ENCODE measurements around the gene IGSF9.

DNA sequence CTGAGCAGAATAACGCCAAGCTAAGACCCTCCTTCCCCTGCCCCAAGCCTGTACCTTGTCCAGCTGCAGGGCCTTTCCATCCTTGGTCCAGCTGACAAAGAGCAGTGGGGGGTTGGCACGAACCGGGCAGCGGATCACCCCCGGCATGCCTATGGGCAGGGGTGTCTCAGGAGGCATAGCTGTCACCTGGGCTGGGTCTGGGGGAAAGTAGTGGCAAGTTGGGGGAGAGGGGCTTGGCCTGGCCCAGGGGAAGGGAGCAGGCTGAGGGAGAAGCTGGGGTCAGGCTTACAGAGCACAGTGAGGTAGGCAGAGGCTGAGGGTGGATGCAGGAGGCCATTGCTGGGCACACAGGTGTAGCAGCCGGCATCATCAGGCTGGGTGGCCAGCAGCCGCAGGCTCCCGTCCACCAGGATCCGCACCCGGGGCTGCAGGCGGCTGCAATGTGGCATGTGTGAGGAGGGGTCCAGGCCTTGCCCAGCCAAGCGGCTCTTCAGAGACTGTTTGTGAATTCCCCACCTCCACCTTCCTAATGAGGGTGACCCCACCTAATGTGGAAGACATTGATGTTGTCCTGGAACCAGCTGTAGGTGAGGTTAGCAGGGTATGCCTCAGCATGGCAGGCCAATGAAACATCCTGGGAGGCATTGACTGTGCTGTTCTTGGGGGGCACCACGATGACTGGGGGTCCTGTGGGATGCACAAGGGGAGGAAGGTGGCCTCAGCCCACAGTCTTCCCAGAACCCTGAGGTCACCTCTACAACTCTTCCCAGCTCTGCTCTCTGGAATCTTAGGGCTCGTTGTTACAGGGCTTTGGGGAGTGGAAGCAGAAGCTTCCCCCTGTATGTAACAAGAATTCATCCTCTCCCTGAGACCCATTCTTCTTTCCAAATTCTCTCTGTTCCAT lies 11.0 kb downstream of the IGSF9 start:
- TF ChIP-seq EZH2 (IDR thresholded peaks at IDR 0.05; ENCODE audit: borderline replicate concordance, low read length) = no peak
- TF ChIP-seq, protein P1, sequence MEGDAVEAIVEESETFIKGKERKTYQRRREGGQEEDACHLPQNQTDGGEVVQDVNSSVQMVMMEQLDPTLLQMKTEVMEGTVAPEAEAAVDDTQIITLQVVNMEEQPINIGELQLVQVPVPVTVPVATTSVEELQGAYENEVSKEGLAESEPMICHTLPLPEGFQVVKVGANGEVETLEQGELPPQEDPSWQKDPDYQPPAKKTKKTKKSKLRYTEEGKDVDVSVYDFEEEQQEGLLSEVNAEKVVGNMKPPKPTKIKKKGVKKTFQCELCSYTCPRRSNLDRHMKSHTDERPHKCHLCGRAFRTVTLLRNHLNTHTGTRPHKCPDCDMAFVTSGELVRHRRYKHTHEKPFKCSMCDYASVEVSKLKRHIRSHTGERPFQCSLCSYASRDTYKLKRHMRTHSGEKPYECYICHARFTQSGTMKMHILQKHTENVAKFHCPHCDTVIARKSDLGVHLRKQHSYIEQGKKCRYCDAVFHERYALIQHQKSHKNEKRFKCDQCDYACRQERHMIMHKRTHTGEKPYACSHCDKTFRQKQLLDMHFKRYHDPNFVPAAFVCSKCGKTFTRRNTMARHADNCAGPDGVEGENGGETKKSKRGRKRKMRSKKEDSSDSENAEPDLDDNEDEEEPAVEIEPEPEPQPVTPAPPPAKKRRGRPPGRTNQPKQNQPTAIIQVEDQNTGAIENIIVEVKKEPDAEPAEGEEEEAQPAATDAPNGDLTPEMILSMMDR (IDR thresholded peaks at IDR 0.05; ENCODE audit: low read length) = no peak
